ENCODE results near the gene GLTPD2. TPM values are rescaled to one million over a fixed set of nuclear protein-coding genes. Genes with fewer than 3 reads are reported as not detected.

Gene GLTPD2
- total and polyA plus RNA-seq, 2 experiments from 2014 or later: 0.50 to 2.2 TPM

- 1 to 4% methylated on average over 7 of the region's 7 CpGs for WGBS, 2 experiments (ENCODE audit: low coverage in 1 of 2, low lambda C conversion rate in 2 of 2, missing lambda C conversion rate in 2 of 2)
- H3K27ac ChIP-seq: peak overlapping the region; percentile 45
- peak overlapping the region; percentile 93 for H2AFZ ChIP-seq
- 0 out of 2 replicates have a peak, but pooled peaks cover 6% of the 10 kb centered on the region for H3K36me3 ChIP-seq (ENCODE audit: low read depth)
- no peaks in the 10 kb centered on the region for H3F3A ChIP-seq (ENCODE audit: insufficient read depth)
- no peaks in the 10 kb centered on the region for H3K9me2 ChIP-seq (ENCODE audit: insufficient read depth)
- H3K27me3 ChIP-seq (replicated peaks; ENCODE audit: insufficient read depth): no peaks in the 10 kb centered on the region
- peak; percentile 83 for DNase-seq
- in situ Hi-C loops (cut with MboI): loop anchor here (10.0 kb wide), 1 partner anchor 88 kb away; no protein-coding TSS in a partner anchor
- H3K4me3 ChIP-seq: peak overlapping the region; percentile 97
- H3K4me1 ChIP-seq (ENCODE audit: insufficient read depth): no peaks in the 10 kb centered on the region
- peak overlapping the region; percentile 83 for H3K4me2 ChIP-seq (ENCODE audit: unreplicated experiment)
- H3K9me3 ChIP-seq (ENCODE audit: low read depth): no peaks in the 10 kb centered on the region
- H4K20me1 ChIP-seq (ENCODE audit: insufficient read depth): no peaks in the 10 kb centered on the region
- H3K79me2 ChIP-seq (ENCODE audit: insufficient read depth): peaks cover 26% of the 10 kb centered on the region
- TF ChIP-seq EZH2phosphoT487 (IDR thresholded peaks at IDR 0.05; ENCODE audit: insufficient read depth, low read depth): no peak
- no peak for TF ChIP-seq EZH2 (IDR thresholded peaks at IDR 0.05; ENCODE audit: insufficient read depth, poor library complexity, severe bottlenecking)
- H3K9ac ChIP-seq: peak overlapping the region; percentile 86
Observed at GRCh38 chr17:4796552-4796920, 7.8 kb downstream of the GLTPD2 start.

GRCh38 chr17:4800462-4801196 is 11.9 kb downstream of the GLTPD2 start:
- 0 out of 2 replicates have a peak, but pooled peaks cover 6% of the 10 kb centered on the region for H3K36me3 ChIP-seq (ENCODE audit: low read depth)
- no peaks in the 10 kb centered on the region for H3K9me3 ChIP-seq (ENCODE audit: low read depth)
- no peak overlapping the region for H3K27ac ChIP-seq
- DNase-seq: no peak
- no peak overlapping the region for H3K4me3 ChIP-seq
- peaks cover 26% of the 10 kb centered on the region for H3K79me2 ChIP-seq (ENCODE audit: insufficient read depth)
- H3K4me1 ChIP-seq (ENCODE audit: insufficient read depth): no peaks in the 10 kb centered on the region
- WGBS, 2 experiments (ENCODE audit: low coverage in 1 of 2, low lambda C conversion rate in 2 of 2, missing lambda C conversion rate in 2 of 2): 61 to 72% methylated on average over 10 of the region's 10 CpGs
- no peaks in the 10 kb centered on the region for H3K27me3 ChIP-seq (replicated peaks; ENCODE audit: insufficient read depth)
- TF ChIP-seq EZH2 (IDR thresholded peaks at IDR 0.05; ENCODE audit: insufficient read depth, poor library complexity, severe bottlenecking) (no peak), EZH2phosphoT487 (IDR thresholded peaks at IDR 0.05; ENCODE audit: insufficient read depth, low read depth) (no peak)
- no peak overlapping the region for H2AFZ ChIP-seq
- H4K20me1 ChIP-seq (ENCODE audit: insufficient read depth): no peaks in the 10 kb centered on the region
- in situ Hi-C loops (cut with MboI): no loop called here
- no peaks in the 10 kb centered on the region for H3F3A ChIP-seq (ENCODE audit: insufficient read depth)
- no peak overlapping the region for H3K4me2 ChIP-seq (ENCODE audit: unreplicated experiment)
- H3K9me2 ChIP-seq (ENCODE audit: insufficient read depth): no peaks in the 10 kb centered on the region
- H3K9ac ChIP-seq: no peak overlapping the region

- no peaks in the 10 kb centered on the region for H3F3A ChIP-seq (ENCODE audit: insufficient read depth)
- H3K27ac ChIP-seq: no peak within 1 kb of the TSS
- no peak within 1 kb of the TSS for H3K4me2 ChIP-seq (ENCODE audit: unreplicated experiment)
- 67 to 69% methylated on average over 9 of the region's 9 CpGs for WGBS, 2 experiments (ENCODE audit: low coverage in 1 of 2, low lambda C conversion rate in 2 of 2, missing lambda C conversion rate in 2 of 2)
- DNase-seq: no peak
- no peak within 1 kb of the TSS for H3K4me3 ChIP-seq
- no peaks in the 10 kb centered on the region for H3K9me2 ChIP-seq (ENCODE audit: insufficient read depth)
- no peaks in the 10 kb centered on the region for H3K27me3 ChIP-seq (replicated peaks; ENCODE audit: insufficient read depth)
- in situ Hi-C loops (cut with MboI): no loop called here
- H2AFZ ChIP-seq: no peak within 1 kb of the TSS
- no peak for TF ChIP-seq EZH2 (IDR thresholded peaks at IDR 0.05; ENCODE audit: insufficient read depth, poor library complexity, severe bottlenecking)
- H3K9me3 ChIP-seq (ENCODE audit: low read depth): no peaks in the 10 kb centered on the region
- H3K79me2 ChIP-seq (ENCODE audit: insufficient read depth): peaks cover 13% of the 10 kb centered on the region
- 0 out of 2 replicates have a peak, but pooled peaks cover 6% of the 10 kb centered on the region for H3K36me3 ChIP-seq (ENCODE audit: low read depth)
- H3K4me1 ChIP-seq (ENCODE audit: insufficient read depth): peaks cover 4% of the 10 kb centered on the region; the same call in 1 of the 2 replicates
- H4K20me1 ChIP-seq (ENCODE audit: insufficient read depth): no peaks in the 10 kb centered on the region
- no peak within 1 kb of the TSS for H3K9ac ChIP-seq
Observed at GRCh38 chr17:4802228-4802627, 13.5 kb downstream of the GLTPD2 start, which contains the start of gene C17orf114. Gene C17orf114, minus strand, starts transcription at chr17:4802328.

- Histone ChIP-seq H3K27ac (no peak overlapping the region), H3K9me2 (ENCODE audit: insufficient read depth) (no peaks in the 10 kb centered on the region), H3K27me3 (replicated peaks; ENCODE audit: insufficient read depth) (no peaks in the 10 kb centered on the region), H3K4me2 (ENCODE audit: unreplicated experiment) (peak overlapping the region; percentile 75), H3K4me3 (peak overlapping the region; percentile 88), H3K36me3 (ENCODE audit: low read depth) (no peaks in the 10 kb centered on the region), H3F3A (ENCODE audit: insufficient read depth) (no peaks in the 10 kb centered on the region), H2AFZ (peak overlapping the region; percentile 72), H4K20me1 (ENCODE audit: insufficient read depth) (no peaks in the 10 kb centered on the region), H3K4me1 (ENCODE audit: insufficient read depth) (peaks cover 4% of the 10 kb centered on the region; the same call in 1 of the 2 replicates), H3K9me3 (ENCODE audit: low read depth) (no peaks in the 10 kb centered on the region), H3K9ac (peak overlapping the region; percentile 82), H3K79me2 (ENCODE audit: insufficient read depth) (no peaks in the 10 kb centered on the region)
- WGBS, 2 experiments (ENCODE audit: low coverage in 1 of 2, low lambda C conversion rate in 2 of 2, missing lambda C conversion rate in 2 of 2): 1 to 3% methylated on average over 15 to 16 of the region's 16 CpGs
- DNase-seq: no peak
- no peak for TF ChIP-seq EZH2phosphoT487 (IDR thresholded peaks at IDR 0.05; ENCODE audit: insufficient read depth, low read depth)
- TF ChIP-seq EZH2 (IDR thresholded peaks at IDR 0.05; ENCODE audit: insufficient read depth, poor library complexity, severe bottlenecking): no peak
- in situ Hi-C loops (cut with MboI): no loop called here
Observed at GRCh38 chr17:4806456-4806776, 17.7 kb downstream of the GLTPD2 start.

All from GM23248 (cell line).